ENCODE results near the gene VPS52.
"Not testable (repeated sequence)": the region's sequence is repeated elsewhere in the genome, so short reads cannot be mapped to it uniquely, and the experiment has no call there.

VPS52 gene

DNA sequence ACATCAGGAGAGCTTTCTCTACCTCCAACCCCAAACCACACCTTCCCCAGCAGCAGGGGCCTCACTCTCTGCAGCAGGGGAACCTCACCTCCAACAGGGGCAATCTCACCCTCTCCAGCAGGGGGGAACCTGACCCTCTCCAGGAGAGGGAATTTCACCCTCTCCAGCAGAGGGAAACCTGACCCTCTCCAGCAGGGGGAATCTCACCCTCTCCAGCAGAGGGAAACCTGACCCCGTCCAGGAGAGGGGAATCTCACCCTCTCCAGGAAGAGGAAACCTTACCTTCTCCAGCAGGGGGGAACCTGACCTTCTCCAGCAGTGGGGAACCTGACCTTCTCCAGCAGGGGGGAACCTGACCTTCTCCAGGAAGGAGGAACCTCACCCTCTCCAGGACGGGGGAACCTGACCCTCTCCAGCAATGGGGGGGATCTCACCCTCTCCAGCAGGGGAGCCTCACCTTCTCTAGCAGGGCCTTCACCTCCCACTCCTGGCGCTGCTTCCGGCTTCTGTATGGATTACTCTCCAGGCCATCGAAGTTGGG lies 8.4 kb upstream of the VPS52 start:
- DNase-seq = no peak

DNA sequence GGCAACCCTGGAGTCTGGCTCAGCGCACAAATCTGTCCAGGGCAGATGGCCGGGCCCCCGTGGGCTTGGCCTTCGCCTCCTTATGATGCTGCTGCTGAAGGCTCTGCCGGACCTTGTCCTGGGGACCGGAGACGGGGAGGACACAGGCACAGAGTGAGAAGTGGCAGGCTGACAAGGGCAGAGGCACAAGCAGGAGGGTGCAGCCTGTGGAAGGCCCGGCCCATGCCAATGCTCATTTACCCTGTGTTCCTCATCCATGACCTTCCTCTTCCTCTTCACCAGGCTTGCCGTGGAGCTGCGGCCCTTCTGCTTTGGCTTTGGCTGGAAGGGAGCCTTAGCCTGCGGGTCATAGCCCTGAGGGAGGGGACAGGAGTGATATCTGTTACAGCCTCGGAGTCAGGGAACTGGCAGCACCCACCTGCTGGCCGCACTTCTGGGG lies 7.6 kb upstream of the VPS52 start:
- DNase-seq = no peak

DNA sequence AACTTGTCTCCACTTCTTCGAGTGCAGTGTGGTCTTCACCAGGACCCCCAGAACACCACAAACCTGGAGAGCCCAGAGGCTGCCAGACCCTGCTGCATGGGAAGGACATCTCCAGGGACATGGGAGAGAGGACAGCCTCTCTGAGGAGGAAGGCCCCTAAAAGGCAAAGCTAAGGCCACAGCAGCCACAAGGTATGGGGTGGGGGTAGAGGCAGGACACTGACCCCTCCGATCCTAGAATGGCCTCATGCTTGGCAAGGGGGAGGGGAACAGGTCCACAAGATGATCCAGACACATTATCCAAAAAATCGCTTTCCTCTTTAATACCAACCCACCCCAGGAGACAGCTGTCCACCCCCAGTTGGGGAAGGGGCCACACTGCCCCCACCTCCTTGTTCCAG lies 7.1 kb upstream of the VPS52 start:
- no peak for DNase-seq

DNA sequence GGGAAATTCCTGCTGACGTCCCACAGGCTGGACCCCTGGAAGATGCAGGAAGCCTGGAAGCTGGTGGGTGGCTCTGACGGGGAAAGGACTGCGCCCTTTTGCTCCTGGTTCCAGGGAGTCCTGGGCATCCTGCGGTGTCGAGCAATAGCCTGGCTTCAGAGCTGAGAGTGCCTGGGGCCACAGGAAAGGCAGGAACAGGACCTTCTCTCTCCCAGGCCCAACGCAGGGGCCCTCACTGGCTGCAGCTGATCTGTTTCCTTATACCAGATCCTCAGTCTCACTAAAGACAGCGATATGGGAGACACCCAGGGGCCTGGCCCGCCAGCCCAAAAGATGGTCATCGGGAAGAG lies 6.7 kb upstream of the VPS52 start:
- no peak for DNase-seq

DNA sequence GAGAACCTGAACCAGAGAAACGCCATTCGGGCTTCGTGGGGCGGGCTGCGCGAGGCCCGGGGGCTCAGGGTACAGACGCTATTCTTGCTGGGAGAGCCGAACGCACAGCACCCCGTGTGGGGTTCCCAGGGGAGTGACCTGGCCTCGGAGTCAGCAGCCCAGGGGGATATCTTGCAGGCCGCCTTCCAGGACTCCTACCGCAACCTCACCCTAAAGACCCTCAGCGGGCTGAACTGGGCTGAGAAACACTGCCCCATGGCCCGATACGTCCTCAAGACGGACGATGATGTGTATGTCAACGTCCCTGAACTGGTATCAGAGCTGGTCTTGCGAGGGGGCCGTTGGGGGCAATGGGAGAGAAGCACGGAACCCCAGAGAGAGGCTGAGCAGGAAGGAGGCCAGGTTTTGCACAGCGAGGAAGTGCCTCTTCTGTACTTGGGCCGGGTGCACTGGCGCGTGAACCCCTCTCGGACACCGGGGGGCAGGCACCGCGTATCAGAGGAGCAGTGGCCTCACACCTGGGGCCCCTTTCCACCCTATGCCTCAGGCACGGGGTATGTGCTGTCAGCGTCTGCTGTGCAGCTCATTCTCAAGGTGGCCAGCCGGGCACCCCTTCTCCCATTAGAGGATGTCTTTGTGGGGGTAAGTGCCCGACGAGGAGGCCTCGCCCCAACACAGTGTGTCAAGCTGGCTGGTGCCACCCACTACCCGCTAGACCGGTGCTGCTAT lies 6.2 kb upstream of the VPS52 start:
- DNase-seq = peak; percentile 19

DNA sequence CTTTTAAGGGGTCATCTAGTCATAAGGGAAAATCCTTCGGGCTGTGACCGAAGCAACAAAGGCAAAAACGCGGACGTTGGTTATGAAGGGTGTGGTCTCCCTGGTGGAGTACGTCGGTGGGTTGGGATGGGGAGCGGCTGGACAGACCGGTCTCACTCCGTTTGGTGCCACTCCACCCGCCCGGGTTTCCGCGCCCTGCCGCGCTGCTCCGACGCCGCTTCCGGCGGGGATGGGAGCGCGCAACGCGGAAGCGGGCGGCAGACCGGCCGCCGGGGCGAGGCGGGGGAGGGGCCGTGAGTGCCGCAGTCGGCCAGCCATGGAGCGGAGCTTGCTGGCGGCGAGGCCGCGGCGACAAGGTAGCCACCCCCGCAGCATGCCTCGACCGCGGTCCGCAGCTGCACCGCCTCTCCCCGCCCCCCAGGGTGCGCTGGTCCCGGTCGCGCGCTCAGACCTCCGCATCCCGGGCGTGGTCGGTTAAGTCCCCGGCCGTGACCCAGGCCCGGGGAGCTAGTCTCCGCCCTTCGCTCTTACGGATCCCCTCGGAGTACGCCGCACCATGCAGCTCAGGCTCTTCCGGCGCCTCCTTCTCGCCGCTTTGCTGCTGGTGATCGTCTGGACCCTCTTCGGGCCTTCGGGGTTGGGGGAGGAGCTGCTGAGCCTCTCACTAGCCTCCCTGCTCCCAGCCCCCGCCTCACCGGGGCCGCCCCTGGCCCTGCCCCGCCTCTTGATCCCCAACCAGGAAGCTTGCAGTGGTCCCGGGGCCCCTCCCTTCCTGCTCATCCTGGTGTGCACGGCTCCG lies 5.4 kb upstream of the VPS52 start, which contains the start of gene B3GALT4:
B3GALT4 (plus strand) TSS at position 260 of the 799 bp plus-strand sequence; CDS start at position 557, 297 bp downstream.
- peak; percentile 44 for DNase-seq

DNA sequence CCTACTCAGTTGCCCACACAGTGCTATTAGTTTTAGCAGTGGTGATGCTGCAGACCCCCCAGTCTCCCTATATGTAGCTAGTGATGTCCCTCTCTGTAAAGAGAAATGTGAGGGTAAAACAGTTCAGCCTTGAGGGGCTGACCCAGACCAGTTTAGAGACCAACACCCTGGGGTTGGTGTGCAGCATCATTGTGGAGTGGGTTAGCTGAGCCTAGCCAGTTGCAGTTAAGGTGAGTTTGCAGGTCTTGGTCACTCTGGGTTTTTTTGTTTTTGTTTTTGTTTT lies 4.8 kb upstream of the VPS52 start:
- no peak for DNase-seq

DNA sequence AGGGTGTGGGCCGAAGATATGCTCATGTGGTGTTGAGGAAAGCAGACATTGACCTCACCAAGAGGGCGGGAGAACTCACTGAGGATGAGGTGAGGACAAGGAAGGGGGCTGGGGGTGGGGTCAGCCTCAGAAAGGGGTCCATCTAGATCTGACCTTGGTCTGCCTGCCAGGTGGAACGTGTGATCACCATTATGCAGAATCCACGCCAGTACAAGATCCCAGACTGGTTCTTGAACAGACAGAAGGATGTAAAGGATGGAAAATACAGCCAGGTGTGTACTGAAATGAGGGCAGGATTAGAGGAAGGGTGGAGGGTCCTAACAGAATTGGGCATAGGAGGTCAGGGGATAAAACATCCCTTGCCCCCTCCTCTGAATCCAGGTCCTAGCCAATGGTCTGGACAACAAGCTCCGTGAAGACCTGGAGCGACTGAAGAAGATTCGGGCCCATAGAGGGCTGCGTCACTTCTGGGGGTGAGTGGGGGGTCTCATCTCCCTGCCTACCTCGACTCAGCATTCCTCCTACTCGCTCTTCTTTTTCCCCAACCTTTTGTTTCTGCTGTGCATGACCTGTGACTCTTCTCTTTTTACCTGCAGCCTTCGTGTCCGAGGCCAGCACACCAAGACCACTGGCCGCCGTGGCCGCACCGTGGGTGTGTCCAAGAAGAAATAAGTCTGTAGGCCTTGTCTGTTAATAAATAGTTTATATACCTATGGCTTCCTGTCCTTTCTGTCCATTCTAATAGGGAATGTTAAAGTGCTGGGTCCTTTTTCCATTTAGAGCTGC lies 4.3 kb upstream of the VPS52 start:
- not testable (repeated sequence) for DNase-seq

DNA sequence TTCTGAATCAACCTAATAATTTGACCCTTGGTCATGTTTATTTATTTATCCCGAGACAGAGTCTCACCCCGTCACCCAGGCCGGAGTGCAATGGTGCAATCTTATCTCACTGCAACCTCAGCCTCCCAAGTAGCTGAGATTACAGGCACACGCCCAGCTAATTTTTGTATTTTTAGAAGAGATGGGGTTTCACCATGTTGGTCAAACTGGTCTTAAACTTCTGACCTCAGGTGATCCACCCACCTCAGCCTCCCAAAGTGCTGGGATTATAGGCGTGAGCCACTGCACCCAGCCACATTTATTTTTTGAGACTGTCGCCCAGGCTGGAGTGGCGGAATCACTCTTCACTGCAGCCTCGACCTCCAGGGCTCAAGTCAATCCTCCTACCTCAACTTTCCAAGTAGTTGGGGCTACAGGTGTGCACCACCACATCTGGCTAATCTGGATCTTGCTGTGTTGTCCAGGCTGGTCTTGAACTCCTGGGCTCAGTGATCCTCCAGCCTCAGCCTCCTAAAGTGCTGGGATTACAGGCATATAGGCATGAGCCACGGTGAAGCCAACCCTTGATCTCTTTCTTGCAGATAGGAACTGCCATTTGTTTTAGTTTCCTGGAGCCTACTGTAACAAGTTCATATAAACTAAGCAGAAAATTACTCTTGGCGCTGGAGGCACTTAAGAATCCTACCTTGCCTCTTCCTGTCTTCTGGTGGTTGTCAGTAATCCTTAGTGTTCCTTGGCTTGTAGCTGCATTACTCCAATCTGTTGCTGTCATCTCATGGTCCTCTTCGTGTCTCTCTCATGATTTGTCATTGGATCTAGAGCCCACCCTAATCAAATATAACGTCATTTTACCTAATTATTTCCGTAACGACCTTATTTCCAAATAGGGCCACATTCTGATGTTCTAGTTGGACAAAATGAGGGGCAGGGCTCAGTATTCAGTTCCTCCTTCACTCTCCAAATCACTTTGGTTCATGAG lies 2.5 kb upstream of the VPS52 start:
- no peak for DNase-seq

DNA sequence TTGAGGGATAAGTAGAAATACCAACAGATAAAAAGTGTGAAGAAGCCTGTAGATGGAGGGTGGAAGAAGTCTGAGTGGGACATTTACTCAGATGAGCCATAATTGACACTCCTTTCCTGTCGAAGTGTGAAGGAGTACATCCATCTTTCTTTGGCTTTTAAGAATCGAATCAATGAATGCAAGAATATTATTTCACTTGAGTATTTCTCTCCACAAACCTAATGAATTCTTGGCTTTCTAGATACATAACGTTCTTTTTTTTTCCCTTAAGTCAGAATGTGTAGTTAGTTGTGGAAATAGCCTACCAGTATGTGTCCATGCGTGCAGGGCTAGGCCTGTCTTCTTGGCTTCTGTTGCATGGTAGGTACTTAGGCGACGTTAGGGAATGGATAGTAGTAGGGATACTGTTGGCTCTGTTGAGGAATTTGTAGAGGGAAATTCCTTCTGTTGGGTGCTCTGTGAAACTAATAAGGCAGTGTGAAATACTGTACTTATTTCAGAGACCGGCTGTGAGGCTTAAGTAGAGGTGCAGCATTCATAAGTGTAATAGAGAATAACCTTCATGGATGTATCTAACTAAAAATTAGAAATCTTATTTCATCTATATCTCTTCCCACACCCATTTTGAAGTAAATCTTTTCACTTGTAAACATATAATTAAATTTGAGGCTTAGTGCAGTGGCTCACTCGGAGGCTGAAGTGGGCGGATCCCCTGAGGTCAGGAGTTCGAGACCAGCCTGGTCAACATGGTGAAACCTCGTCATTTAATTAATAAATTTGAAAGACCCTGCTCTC lies 1.6 kb upstream of the VPS52 start:
- no peak for DNase-seq

DNA sequence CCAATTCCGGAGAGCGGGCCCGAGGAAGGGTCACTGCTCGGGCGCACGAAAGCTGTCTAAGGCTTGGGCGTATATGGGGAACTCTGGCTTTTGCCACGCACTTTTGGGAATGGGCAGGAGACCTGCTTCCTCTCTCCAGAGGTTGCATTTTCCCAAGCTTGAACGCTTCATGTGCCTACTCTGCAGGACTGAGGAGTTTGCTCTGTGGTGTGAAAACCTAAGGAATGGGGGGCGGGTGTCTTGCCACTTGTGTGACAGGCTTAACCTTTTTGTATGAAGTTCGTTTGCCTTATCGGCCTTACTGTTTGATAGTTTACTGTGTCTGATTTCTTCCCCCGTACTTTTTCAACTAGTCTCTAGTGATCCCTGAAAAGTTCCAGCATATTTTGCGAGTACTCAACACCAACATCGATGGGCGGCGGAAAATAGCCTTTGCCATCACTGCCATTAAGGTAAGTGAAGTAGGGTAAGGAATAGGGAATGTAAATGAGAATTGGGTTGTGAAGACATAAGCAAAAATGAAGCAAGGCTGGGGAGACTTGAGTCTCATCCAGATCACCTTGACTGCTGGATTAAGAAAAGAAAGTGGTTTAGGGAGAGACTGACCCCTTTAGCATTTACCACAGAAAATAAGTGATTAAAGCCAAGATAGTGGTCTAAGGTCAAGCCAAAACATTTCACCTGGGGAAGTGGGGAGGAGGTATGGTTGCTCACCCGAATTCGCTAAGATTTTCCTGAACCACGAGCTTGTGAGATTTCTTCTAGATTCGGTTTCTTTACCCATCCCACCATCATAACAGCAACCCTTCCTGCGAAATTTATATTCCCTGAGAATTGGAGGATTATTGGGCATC lies 826 bp upstream of the VPS52 start:
- DNase-seq = no peak

DNA sequence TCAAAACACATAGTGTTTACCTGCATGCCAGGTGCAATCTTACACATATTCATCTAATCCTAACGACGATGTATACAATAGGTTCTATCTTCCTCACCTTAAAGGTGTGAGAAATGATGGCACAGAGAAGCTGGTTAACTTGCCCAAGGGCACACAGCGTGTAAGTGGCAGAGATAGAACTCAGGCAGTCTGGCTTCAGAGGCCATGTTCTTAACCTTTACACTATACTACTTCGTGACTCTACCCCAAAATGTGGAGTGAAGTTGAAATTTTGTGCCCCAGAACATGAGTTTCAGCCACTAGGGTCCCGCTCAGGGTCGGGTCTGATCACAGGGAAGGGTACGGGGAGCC lies 584 bp downstream of the VPS52 start:
- DNase-seq = no peak

DNA sequence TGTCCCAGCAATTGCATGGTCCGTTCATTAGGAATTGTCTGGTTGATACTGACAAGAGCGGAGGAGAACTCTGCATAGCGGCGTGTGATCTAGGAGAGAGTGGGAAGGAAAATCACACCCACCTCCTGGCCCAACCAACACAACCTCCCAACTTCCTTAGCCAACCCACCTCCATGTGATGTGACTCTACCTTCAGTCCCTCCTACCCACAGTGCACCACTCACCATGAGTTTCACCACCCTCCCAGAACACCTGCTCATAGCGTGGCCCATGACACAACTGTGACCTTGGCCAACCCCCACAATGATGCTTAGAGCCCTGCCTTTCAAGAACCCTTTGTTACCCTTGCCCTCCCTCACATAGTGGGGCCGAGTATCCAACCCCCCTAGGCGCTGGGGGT lies 7.7 kb downstream of the VPS52 start:
- DNase-seq = no peak

DNA sequence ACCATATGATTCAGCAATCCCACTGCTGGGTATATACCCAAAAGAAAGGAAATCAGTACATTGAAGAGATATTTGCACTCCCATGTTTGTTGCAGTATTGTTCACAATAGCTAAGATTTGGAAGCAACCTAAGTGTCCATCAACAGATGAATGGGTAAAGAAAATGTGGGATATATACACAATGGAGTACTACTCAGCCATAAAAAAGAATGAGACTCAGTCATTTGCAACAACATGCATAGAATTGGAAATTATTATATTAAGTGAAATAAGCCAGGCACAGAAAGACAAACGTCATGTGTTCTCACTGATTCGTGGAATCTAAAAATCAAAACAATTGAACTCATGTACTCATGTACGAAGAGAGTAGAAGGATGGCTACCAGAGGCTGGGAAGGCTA lies 9.2 kb downstream of the VPS52 start:
- DNase-seq = not testable (repeated sequence)

DNA sequence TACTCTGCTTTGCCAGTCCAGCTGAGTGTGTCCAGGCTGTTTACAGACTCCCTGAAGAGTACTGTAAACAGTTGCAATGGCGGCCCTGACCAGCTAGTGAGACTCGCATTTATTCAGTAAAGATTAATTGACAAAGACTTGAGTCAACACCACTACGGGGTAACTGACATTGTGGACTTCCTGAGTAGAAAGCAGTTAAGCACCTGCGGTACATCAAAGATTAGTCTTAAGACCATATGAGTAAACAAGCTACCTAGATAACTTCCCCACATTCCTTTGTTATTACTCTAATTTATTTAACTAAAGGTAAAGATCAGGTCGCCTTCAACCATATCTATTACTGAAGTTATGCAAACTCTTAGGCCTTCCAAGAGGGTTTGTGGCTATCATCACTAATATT lies 12.6 kb downstream of the VPS52 start:
- no peak for DNase-seq

DNA sequence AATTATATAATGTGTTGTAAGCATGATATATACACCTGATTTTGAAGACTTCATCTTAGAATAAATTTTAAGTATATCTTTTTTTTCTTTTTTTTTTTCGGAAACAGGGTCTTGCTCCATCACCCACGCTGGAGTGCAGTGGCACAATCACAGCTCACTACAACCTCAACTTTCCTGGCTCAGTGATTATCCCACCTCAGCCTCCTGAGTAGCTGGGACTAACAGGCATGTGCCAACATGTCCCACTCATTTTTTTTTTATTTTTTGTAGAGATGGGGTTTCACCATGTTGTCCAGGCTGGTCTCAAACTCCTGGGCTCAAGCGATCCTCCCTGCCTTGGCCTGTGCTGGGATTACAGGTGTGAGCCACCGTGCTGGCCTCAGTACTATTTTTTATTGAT lies 17.1 kb downstream of the VPS52 start:
- no peak for DNase-seq

DNA sequence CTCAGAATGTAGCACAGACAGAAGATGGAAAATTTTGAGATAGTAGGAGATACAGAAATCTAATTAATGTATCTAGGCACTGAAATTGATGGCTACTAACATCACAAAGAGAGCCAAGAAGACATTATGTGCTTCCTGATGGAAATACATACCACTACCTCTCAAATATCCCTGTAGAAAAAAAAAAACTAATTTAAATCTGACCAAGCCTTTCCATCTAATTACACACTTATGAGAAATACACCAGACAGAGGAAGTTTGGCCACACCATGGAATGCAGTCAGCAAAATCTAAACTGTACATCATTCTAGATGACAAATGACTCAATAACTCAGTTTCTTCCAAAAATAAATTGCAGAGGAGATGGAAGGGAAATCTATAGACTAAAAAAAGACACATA lies 18.9 kb downstream of the VPS52 start:
- no peak for DNase-seq

DNA sequence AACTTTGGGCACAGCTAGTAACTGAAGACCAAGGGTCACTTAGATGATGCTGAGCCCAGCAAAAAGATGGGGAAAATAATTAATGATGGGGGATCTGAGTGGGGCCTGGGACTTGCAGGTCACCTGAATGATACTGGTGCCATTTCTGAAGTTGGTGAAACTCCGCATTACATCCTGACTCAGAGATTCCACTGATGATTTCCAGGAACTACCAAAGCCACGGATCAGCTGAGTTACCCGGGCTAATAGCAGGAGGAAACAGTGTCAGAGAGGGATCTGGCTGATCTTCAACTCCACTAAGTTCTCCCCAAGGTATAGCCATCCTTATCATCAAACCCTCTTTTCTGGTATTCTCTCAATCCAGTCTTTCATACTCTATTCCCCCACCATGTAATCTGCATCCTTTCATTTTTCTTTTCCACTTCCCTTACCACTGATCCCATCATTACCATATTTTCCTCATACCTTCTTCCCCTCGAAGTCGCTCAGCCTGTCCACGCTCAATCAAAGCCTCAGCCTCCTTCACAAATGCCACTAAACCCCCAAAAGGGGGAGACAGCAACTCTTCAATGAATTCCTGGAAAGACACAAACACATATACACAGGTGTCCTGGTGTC lies 20.2 kb downstream of the VPS52 start:
- DNase-seq = no peak

DNA sequence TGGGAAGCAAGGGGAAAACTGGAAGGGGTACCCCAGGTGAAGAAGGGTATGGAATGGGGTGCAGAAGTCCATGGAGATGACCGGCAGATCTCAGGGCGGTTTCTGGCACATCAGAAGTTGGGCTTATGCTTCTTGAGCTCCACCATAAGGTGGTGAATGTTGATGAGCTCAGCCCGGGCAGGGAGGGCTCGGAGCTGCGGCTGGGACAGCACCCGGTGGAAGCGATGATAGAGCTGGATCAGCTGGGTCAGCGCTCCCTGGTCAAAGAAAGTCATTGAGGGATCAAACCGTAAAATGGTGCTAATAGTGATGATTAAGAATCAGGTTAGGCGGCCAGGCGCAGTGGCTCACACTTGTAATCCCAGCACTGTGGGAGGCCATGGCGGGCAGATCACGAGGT lies 20.9 kb downstream of the VPS52 start:
- no peak for DNase-seq
